Stimulated activated CD4-positive, alpha-beta T cell treated with anti-CD3 and anti-CD28 coated beads, Interleukin-1b, Interleukin-23, amount 100 ng/mL, for 1 hour (primary cell): ENCODE data around the gene FAR2.
"Not testable (repeated sequence)": the region's sequence is repeated elsewhere in the genome, so short reads cannot be mapped to it uniquely, and the experiment has no call there.

ENCODE experiments used
- DNase-seq, 2 donors: peaks; one replicate each; pipeline ENCODE4 v3.0.0-alpha.2; 2020; ENCODE audit warnings: low read depth in 2 of 2

Gene FAR2

DNA sequence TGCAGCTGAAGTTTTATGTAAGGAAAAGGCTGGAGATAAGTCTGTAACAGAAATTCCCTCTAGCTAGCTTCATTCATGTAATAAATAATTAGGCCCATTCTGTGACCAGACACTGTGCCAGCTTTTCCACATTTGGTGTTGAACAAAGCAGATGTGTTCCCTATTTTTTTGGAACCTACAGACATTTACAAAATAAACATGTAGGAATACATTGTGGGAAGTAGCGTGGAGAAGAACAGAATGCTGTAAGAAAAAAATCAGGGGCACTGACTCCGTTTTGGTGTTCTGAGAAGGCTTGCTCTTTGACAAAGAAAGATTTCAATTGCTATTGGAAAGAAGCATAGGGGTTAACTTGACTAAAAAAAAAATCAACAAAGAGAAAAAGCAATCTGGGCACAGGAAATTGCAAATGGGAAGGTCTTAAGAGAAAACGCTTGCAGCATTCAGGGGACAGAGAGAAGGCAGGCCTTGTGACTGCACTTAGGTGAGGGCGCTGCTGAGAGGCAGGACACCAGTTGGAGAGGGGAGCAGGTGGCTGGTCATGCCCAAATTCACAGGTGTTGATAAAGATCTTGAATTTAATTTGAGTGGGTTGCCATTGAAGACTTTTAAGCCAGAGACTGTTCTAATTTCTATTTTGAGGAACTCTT is 4.0 kb downstream of the FAR2 start:
- DNase-seq: no peak

DNA sequence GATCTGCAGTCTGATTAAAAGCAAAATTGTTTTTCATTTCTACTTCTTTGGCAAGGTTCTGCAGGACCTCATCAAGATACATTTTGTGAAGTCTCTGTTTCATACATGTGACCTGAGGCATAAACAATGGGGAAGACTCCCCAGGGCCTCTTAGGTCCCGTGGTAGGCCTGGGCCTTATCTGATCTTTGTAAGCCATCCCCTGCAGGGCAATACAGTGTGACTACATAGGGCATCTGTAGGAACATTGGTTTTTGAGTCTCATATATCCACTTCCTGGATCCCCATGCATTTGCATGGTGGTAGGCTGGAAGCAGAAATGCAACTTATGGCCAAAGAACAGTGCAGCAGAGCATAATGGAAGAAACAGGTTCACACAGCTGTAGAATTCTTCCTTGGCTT is 6.0 kb downstream of the FAR2 start:
- no peak for DNase-seq

DNA sequence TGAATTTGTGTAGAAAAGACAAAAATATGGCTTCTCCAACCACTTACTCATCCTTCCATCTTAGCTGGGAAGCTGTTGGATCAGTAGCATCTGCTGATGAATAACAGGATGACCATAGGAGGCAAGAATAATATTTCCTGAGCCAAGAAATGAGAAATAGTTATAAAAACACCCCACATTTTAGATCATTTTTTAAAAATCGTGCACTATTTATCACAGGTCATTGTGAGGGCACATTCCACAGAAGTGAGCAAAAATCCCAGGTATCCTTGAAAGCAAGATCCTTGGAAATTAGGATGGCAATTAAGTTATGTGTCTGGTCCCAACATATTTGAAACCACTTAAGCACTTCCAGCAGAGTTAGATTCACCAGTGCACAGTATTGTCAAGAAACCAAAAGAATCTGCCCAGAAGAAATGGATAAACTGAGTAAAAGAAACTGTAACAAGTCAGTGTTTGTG is 8.4 kb downstream of the FAR2 start:
- DNase-seq: no peak

DNA sequence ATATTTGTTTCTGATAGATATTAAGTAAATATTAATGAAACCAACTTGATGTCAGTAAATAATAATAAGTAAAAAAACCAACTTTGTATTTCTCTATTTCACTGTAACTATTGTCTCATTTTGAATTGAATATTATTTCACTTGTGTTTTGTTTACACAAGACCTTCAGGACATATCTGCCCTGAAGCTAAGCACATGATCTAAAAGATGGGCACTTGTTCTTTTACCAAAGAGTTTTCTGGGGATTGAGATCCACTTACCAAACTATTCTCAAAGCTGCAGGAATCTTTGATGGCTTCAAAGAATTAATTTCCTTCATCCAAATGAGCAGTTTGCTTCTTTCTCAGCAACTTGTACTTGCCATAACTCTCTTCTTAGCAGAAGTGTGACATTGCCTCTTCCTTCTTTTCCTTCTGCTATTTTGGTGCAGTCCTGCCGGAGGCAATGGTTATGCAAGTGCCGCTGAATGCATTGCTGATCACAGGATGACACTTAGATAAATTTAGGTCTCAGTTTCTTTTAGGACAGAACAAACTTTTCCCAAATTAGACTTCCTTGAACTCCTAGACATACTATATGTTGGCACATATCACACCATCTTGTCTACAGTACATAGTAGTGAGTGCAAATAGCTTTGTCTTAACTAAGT is 9.2 kb downstream of the FAR2 start:
- DNase-seq: no peak

DNA sequence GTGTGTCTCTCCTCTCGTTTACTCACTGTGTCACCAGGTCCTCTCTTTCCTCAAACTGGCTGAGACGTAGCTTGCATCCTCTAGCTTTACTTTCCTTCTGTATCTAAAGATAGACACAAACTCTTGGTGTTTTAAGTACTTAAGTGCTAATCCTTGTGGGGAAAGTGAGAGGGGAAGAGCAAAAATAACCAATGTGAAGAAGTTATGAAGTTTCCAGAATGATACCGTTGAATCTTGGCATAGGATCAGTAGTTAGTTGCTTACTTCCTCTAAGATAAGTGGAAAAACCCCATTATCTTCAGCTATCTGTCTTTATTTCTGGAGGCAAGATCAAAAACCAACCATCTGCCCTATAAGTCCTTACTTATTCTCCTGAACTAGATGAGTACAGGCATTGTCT is 10.6 kb downstream of the FAR2 start:
- DNase-seq: no peak

DNA sequence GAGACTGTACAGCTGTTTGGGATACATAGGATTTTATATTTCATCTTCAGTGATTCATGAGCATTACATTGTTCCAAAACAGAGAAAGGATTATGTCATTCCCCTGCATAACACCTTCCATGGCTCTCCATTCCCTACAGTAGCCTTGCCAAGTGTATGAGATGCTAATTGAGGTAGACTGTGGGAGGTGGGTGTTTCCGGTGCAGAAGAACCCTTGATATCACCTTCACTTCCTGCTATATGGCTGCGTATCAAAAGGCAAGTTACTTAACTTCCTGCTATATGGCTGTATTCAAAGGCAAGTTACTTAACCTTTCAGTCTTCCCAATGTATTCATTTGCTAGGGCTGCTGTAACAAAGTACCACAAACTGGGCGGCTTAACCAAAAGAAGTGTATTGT is 11.2 kb downstream of the FAR2 start:
- DNase-seq: no peak

DNA sequence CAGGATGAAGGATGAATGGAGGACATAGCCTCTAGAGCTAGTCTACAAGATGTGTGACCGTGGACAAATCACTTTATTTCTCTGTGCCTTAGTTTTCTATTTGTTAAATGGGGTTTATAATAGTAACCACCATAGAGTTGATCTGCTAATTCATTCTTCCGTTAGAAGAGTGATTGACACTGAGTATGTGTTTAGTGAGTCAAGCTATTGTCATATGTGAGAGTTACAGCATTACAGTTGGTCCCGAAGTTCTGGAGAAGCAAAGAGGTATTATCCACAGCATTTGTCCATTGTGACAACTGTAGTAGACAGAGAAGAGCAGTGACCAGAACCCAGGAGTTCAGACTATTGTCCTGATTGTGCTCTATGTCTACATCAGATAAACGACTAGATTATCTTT is 14.1 kb downstream of the FAR2 start:
- no peak for DNase-seq

DNA sequence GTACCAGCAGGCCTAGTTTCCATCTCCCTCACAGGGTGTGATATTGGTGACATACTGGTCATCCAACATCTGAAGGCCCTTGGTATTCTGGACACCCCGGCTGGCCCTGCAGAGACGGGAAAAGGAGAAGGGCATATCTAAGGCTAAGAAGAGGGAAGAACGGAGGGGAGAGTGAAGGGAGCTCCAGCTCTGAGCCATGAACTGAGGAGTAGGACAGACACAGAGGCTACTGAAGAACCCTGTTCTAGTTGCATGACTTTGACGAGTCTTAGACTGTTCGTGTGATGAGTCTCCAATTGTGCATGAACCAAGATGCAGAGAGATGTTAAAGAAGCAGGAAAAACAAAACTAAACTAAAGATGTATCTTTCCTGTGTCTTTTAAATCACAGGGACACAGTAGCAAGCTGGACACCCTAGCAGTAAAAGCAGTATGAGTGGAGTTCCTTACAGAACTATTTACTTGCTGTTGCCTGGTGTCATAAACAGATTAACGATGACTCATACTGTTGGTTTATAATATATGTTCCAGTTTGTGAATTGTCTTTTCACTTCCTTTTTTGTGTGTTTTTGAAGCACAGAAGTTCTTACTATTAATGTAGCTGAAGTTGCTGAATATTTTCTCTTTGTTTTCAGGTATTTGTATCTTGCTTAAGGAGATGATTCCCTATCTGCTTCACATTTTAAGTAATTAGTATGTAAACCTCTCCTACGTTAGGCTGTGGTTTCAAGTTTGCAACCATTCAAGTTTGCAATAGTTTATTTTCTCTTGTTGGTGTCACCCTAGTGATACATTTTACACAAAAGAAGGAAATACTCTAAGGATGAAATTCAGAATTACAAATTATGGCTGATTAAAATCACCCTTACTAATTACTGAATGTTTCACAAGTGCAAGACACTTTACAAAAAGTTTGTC is 15.7 kb downstream of the FAR2 start:
- DNase-seq: no peak

DNA sequence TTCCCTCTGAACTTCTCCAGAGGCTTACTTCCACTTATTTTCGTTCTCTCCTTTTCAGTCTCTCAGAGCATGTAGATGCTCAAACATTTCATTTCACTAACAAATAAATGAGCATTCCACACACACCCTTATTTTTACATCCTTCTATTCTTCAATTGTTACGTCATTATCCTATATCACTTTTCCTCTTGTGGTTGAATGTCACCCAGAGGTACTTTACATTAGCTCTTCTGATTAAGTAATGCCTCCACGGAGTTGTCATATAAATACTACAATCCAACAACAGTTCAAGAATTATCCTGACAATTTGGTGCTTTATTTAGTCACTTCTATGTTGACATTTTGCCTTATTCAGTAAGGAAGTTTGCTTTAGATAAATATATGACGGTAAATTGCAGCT is 18.4 kb downstream of the FAR2 start:
- DNase-seq: no peak

DNA sequence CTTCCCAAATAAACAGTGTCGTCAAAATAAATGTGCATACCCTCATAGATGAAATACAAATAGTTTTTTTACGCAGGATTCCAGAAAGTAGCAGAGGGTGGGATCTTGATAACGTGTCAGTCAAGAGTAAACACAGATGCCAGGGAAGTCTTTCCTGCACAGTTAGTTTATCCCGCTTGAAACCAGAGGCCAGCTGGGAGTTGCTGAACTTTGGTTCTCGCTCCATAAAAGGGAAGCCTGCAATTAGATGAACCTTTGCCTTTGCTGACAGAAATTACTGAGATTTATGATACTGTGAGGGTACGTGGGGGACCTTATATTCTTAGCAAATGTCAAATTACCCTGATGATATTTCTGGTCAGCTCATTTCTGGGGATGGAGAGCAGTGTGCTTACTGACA is 18.9 kb downstream of the FAR2 start:
- DNase-seq: no peak

DNA sequence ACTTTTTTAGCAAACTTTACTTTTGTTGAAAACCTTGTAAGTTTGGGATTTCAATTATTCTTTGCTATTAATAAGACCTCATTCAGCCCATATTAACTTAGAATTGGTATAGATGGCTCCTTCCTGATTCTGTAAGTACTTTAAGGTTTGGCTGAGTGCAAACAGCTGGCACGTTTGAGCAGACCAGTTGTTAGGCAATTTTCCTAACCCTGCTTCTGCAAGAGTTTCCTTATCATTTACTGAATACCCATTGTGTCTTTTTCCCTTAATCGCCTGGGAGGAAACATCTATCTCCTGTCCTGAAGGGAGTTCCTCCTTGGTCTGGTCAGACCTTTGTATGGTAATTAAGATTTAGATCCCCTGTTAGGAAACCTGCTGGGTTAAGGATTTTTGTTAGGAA is 20.9 kb downstream of the FAR2 start:
- DNase-seq: not testable (repeated sequence)

DNA sequence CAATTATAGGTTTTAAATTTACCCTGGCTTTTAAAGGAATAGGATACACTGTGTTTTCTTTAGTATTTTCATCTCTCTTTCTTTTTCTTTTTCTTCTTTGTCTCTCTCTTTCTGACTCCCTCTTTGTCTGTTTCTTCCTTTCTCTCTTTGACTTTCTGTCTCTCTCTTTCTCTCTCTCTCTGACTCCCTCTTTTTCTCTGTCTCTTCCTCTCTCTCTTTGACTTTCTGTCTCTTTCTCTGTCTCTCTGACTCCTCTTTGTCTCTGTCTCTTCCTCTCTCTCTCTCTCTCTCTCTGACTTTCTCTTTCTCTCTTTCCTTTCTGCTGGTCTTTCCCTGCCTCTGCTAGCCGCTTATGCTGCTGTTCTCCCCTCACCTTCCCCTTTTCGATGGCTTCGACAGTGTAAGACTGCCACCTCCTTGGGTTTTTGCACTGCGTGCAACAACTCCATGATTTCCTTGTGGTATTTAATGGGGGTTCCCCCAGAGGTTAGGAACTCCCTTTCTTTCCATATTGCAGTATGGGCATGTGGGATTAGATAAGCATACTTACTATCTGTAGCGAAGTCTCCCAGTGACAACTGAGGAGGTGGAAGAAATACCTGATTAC is 21.5 kb downstream of the FAR2 start:
- not testable (repeated sequence) for DNase-seq

DNA sequence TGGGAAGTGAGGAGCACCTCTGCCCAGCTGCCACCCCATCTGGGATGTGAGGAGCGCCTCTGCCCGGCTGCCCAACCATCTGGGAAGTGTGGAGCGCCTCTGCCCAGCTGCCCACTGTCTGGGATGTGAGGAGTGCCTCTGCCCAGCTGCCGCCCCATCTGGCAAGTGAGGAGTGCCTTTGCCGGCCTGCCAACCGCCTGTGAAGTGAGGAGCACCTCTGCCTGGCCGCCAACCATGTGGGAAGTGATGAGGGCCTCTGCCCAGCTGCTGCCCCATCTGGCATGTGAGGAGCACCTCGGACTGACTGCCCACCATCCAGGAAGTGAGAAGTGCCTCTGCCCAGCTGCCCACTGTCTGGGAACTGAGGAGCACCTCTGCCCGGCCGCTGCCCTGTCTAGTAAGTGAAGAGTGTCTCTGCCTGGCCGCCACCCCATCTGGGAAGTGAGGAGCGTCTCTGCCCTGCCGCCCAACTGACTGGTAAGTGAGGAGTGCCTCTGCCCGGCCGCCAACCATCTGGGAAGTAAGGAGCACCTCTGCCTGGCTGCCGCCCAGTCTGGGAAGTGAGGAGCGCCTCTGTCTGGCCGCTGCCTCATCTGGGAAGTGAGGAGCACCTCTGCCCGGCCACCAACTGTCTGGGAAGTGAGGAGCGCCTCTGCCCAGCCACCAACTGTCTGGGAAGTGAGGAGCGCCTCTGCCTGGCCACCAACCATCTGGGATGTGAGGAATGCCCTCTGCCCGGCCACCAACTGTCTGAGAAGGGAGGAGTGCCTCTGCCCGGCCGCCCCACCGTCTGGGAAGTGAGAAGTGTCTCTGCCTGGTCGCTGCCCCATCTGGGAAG is 22.6 kb downstream of the FAR2 start:
- no peak for DNase-seq

DNA sequence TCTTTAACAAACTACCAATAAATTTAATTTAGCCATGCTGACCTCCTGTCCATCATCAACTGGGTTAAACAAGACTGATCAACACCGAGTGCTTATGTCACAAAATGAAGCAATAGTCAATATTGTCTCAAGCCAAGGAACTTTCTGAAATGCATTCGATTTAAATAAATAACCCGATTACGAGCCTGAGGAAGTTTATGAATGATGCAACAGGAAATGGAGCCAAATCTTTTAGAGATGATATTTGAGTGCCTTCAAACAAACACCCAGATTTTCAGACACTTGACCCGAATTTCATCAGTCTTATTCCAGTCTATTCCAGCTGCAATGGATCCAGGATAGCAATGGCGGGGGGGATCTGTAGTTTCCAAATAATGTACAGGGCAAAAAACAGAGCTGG is 27.9 kb downstream of the FAR2 start:
- no peak for DNase-seq

DNA sequence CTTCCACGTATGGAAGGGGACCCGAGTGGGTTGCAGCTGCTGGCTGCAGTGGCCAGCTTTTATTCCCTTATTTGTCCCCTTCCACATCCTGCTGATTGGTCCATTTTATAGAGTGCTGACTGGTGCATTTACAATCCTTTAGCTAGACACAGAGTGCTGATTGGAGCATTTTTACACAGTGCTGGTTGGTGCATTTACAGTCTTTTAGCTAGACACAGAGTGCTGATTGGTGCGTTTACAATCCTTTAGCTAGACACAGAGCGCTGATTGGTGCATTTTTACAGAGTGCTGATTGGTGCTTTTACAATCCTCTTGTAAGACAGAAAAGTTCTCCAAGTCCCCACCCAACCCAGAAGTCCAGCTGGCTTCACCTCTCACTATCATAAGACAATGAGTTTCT is 33.2 kb downstream of the FAR2 start:
- DNase-seq: not testable (repeated sequence)

DNA sequence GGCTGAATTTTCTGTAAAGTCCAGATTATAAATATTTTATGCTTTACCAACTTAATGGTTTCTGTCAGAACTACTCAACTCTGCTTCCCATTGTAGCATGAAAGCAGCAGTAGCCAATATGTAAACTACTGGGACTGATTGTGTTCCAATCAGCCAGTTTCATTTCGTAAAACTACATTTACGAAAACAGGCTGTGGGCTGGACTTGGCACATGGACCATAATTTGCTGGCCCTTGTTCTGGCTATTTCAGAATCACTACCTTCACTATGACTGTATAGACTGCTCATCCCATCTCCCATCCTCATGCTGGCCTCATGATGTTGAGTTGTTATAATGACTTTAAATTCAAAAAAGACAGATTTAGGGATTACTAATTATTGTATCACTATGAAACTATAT is 38.7 kb downstream of the FAR2 start:
- DNase-seq: no peak

DNA sequence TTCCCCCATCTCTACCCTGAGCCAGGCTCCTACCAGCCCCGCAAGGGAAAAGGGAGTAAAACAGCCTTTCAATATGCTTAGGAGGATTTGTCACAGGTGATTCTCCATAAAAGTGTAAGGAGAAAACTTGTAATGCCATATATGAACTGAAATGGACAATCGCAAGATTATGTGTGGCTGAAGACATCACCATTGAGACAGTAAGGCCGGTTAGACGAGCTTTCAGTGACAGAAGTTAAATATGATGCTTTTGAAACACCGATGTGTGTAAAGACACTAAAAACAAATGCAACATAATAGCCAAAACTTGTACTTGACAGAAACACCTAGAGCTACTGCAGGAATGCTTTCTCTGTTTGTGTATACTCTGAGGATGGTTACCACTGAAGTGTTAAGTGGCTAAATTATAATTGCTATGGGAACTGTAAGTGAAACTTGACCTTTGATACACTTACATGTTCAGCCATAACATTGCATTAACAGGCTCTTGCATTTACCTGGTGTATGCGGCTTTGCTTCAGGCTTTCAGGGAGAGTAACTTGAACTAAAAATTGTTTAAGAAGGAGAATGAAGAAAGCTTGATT is 42.3 kb downstream of the FAR2 start:
- no peak for DNase-seq

DNA sequence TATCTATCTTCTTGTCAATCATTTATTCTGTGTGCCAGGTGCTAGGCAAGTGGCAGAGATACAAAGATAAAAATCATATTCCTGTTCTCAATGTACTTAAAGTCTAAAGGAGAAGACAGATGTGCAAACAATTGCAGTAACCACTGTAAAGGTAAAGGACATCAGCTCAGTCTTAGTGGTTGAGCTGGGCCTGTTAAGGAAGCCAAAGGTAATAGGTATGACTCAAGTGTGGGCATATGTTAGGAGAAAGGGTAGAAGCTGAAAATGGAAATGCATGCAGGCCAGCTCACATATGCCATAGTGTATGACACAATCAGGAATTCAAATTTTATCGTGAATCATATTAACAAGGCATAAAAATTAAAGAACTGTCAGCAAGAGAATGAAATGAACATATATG is 49.8 kb downstream of the FAR2 start:
- DNase-seq: no peak

DNA sequence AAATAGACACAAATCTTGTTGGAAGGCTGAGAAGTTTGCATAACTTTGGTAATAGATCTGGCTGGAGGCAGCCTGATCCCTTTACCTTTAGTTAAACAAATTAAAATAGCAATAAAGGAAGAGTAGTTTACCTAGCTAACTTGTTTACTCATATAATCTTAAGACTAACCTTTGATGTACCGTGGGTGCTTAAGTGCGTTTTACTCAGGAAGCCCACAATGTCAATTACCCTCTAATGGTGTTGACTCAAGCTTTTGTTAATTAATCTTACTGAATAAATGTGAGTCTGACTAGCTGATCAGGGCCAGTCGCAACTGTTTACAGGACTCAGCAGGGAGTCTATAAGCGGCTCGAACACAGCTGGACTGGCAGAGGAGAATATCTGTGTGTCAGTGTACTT is 51.5 kb downstream of the FAR2 start:
- DNase-seq: no peak

DNA sequence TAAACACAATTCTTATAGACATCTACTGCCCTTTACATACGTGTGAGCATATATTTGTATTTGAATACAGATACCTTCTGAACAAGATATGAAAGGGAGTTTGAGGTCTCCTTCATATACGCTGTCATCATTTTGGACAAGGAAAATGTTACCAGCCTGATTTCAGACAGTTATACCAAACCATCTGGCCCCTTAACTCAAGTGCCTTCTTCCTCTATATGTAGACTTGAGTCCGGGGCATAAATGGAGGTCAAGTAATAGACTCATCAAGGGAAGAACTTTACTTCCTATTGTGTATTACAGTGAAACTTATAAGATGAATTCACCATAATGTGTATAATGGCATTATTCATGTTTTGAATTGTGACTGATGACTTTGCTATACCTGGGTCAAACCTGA is 52.2 kb downstream of the FAR2 start:
- DNase-seq: no peak

DNA sequence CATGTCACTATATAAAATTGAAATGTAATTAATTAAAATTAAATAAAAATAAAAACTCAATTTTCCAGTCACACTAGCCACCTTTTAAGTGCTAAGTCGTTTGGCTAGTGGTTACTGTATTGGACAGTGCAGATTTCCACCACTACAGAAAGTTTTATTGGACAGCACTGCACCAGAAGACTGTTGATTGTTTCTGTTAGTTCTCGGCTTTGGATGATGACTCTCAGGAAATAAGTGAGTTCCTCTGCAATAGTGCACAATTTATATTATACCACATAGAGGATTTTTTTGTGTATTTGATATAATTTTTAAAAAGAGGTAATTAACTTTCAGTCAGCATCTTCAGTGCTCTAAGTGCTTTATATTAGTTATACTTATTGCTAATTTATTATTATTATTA is 52.7 kb downstream of the FAR2 start:
- DNase-seq: no peak
